Ishikawa (cell line): ENCODE data around the gene ZNF273.

Experiments used
- TAF1 ChIP-seq: IDR thresholded peaks from 2 replicates; pipeline ENCODE4 v1.6.1; 2012; ENCODE audit warnings: low read depth, mild to moderate bottlenecking
- TEAD4 ChIP-seq: IDR thresholded peaks from 2 replicates; pipeline ENCODE4 v1.6.1; 2012
- ZBTB7A ChIP-seq: IDR thresholded peaks from 2 replicates; pipeline ENCODE4 v1.6.1; 2012; ENCODE audit warnings: low read depth

DNA sequence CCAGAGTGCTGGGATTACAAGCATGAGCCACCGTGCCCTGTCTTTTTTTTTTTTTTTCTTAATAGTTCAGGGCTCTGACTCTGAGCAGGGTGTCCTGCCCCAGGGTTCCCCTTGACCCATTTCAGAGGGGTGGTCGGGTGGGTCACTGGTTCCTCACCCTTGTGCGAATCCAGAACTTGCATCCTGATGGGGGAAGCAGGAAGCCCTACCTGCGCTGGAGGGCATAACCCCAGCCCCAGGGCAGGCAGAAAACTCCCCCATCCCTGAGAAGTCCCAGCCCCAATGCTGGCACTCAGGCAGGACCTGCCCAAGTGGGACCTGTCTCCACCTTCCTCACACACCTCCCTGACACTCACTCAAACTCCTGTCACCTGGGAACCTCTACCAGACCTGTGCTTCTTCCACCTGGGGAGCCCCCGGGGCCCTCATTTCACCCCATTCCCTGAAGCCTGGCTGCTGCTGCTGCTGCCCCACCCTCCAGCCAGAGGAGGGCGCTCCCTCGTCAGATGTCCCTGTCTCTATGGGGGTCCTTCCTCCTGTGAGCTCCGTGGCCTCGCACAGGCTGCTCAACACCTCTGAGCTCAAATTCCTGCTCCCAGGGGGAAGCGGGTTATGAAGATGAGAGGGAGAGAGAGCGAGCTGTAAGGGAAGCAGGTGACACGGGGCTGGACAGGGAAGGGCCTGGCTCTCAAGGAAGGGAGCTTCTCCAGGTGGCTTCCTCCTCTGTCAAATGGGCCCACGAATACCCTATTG lies 15.1 kb upstream of the ZNF273 start:
- TF ChIP-seq ZBTB7A, result no peak
- TF ChIP-seq TAF1, result no peak
- no peak for TF ChIP-seq TEAD4
